Stimulated activated CD4-positive, alpha-beta T cell treated with anti-CD3 and anti-CD28 coated beads, Interleukin-4, amount 100 ng/mL, for 4 hours (primary cell): ENCODE data around the gene AP2A1.

Experiments used
- DNase-seq, 2 experiments: peaks; one replicate each; pipeline ENCODE4 v3.0.0-alpha.2; 2020

AP2A1 gene

DNA sequence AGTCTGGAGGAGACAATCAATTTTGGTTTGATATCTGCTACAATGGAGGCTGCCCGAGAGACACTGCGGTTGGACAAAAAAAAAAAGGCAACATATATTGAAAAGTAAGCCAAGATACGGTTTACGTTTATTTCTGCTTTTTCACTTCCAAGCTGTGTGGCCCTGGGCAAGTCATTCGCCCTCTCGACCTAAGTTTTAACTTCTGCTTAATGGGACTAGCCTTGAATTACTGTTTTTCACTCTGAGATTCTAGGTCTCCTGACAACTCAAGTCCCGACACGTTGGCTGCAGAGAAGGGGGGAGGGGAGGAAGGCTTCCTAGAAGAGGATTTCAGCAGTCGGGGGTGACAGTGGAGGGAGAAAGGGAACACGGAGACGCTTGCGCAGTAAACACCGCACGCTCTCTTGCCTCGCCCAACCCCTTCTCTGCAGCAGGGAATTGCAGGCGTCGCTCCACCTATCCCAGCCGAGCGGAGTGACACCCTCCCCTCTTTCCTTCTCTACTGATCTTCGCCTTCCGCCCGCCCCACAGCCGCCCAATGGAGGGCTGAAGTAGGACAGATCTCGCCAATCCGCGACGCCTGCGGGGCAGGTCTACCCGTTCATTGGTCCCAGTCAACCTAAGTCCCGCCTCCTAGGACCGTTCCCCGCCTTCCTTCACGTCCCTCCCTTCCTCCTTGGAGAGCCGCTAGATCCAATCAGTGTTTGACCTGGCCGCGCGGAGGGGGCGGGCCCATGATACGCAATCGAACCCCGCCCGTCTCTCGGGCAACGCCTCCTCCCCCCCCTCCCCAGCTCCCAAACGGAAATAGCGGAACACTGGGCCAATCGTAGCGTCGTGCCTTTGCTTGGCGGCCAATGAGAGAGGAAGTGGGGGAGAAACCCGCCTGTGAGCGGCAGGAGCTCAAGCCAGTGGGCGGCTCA, 533 bp upstream of the AP2A1 start:
- DNase-seq, result peak; percentile 97 to 100

GRCh38 chr19:49767381-49767780, 580 bp downstream of the AP2A1 start:
- no peak for DNase-seq

DNA sequence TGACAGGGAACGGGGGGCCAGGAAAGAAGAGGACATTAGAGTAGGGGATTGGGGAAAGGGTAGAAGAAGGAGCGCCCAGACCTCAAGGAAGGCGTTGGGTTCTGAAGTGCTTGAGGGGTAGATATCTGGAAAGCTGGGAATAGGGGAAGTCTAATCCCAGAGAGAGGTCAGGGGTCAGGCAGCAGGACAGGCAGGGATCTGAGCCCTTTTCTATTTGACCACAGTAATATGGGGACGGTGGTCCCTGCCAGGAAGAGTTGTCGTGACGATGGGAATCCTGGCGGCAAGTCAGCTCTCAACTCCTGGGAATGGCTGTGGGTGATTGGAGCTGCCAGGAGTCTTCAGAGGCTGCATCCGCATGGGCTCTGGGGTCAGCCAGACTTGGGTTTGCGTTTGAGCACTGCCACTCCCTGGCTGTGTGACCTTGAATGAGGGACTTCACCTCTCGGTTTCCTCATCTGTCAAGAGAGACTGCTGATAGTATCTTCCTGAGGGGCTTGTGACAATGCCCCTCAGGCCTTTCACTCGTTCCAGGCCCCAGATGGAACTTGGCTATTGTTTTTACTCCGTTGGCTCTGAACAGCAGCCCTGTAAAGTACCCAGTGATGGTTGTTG, 1.3 kb downstream of the AP2A1 start:
- no peak for DNase-seq

- no peak for DNase-seq
Observed at GRCh38 chr19:49770529-49770928, 3.7 kb downstream of the AP2A1 start.

DNA sequence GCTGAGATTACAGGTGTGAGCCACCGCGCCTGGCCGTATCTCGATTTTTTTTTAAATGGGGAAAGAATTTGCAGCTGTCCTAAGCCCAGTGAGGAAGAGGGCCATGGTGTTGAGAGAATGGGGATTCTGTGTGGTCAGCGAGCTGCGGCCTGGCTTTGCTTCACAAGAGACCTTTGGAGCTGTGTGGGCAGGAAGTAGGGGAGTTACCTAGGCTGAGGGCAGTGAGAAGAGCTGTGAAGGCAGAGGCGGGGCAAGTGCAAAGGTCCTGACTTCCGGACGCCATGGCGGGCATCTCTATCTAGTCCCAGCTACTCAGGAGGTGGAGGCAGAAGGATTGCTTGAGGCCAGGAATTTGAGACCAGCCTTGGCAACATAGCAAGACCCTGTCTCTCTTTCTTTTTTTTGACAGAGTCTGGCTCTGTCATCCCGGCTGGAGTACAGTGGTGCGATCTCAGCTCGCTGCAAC, 4.9 kb downstream of the AP2A1 start:
- DNase-seq, result no peak

GRCh38 chr19:49772850-49773432, 6.1 kb downstream of the AP2A1 start:
- DNase-seq, result no peak

DNA sequence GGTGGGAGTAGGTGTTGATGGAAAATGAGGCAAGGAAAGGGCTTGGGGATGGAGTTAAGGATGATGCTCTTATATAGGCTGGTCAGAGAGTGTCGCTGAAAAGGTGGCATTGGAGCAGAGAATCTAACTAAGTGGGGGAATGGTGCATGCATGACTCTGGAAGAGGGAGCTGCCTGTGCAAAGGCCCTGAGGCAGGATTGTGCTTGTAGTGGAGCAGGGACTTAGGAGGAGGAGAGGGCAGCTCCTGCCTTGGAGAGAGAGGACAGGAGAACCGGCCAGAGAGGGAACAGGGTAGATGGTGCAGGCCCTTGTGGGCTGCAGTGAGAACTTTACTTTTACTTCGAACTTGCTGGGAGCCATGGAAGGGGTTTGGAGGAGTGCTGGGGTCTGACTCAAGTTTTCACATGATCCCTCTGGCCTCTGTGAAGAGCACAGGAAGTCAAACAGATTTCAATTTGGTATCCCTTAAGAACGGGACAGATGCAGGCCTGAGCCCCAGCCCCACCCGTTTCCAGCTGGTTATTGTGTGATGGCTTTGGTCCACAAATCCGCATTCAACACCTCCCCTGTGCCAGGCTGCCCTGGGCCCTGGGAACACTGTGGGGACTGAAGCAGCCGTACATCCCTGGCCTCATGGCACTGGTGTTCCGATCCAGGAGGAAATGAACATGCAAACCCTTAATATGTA, 7.0 kb downstream of the AP2A1 start:
- no peak for DNase-seq

DNA sequence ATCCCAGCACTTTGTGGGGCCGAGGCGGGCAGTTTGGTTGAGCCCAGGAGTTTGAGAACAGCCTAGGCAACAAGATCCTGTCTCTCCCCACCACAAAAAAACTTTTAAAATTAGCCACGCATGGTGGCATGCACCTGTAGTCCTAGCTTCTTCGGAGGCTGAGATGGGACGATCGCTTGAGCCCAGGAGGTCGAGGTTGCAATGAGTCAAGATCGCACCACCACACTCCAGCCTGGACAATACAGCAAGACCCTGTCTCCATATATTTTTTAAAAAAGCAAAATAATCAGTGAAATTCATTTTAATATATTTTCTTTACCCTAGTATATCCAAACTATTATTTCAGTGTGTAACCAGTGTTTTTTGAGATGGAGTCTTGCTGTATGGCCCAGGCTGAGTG, 8.2 kb downstream of the AP2A1 start:
- no peak for DNase-seq

DNA sequence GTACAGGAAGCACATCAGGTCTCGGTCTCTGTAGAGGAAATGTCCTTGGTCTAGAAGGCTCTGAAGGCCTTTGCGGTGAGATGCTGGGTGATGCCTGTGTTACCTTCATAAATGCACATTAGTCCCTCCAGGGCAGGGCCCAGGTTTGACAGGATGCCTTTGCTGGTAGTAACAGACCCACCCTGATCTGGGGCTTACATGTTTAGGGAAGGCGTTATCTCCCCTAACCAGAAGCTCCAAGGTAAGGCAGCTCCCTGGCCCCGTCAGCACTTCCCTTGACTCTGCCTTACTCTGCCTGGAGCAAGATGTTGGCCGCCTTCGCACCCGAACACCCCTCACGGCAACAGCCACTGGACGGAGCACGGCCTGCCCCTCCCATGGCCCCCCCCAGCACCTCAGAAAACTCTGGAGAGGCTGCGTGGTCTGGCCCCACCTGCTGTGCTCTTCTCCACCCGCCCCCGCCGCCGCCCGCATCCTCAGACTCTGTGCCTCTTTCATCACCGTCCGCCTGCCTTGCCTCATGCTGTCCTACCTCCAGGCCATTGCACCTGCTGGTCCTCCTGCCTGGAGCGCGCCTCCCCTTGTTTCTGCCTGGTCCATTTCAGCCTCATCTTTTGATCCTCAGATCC, 9.1 kb downstream of the AP2A1 start:
- DNase-seq, result no peak

- DNase-seq, result no peak
Observed at GRCh38 chr19:49776371-49776764, 9.6 kb downstream of the AP2A1 start.

DNA sequence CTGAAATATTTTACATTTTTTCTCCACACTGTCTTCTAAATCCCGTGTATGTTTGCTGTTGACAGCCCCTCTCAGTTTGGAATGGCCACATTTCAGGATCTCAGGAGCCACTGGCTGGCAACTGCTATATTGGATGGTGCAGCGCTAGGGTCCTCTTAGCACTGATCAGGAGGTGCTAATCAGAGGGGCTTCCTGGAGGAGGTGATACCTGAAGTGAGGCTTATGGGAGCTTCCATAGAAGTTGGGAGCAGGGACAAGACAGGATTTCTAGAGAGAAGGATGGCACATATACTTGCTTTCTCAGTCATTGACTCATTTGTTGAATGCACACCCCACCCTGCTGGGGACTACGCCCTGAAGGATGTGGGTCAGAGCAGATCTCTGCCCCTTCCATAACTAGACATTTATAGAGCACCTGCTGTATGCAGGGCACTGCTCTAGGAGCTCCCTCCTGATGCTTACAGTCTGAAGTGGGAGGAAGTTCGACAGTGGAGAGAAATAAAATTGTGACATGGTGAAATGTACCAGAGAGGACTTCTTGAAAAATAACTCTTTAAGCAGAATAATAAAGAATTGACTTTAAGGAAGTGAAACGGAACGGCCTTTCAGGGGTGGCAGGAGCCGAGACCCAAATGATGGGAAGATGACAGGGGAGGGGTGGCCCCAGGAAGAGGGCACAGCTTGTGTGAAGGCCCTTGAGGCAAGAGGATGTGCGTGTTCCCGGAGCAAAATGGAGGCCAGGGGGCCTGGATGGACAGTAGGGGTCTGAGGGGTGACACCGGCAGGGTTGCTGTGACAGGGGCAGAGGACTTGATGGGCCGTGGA, 13.1 kb downstream of the AP2A1 start:
- DNase-seq, result no peak

DNA sequence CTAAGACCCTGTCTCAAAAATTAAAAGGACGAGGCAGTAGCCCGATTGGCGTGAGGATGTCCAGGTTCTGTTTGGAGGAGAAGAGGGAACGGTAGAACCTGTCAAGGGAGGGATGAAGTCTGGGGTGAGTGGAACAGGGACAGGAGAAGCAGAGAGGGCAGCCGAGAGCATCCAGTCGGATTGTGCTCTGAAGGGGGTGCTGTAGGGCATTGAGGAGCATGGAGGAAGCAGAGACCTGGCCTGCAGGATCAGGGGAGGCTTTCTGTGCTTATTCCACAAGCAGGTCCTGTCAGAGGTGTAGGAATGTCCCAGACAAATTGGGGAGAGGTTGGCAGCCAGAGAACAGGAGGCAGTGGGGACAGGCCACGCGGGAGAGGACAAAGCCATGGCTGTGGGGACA, 14.1 kb downstream of the AP2A1 start:
- DNase-seq, result no peak

DNA sequence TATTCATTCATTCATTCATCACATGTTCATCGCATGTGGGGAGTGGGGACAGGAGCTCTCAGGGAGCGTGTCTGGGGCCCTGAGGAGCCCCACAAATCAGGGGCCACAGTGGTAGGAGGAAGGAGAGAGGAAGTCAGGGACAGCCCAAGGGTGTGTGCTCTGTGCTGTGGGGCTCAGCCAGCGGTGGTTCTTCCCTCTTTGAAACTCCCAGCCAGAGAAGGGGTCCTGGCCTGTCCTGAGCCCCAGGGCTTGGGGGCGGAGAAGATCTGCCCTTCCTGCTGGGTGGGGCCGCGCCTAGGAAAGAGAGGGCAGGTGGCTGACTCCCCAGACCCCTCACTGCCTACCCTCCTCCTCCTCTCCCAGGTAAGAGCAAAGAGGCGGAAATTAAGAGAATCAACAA, 14.6 kb downstream of the AP2A1 start:
- DNase-seq, result no peak

DNA sequence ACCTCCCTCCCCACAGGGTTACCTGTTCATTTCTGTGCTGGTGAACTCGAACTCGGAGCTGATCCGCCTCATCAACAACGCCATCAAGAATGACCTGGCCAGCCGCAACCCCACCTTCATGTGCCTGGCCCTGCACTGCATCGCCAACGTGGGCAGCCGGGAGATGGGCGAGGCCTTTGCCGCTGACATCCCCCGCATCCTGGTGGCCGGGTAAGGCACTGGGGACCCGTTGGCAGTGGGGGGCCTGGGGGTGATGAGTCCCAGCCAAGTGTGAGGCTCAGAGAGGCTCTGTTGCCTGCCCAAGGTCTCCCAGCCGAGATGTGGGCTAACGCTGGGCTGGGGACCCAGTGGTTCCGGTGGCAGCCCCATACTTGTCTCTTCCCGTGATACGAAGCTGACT, 15.7 kb downstream of the AP2A1 start:
- no peak for DNase-seq

DNA sequence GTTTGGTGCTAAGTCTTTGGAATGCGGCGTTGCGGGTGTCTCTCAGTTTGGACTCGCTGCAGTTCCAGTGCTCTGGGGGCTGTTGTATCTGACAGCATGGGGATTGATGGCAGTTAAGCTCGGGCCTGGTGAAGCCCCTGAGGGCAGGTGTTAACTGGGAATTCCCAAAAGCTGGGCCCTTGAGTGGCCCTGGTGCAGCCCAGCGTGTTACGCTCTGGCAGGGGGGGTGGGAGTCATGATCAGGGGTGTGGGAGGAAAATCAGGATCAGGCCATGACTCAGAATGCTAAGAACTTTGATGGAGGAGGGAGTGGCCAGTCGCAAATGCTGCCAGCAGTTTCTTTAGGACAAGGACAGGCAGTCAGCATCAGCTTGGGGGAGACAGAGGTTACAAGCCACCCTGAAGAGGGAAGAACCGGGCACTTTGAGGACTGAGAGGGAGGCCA, 19.6 kb downstream of the AP2A1 start:
- DNase-seq, result no peak

GRCh38 chr19:49787746-49788145, 20.9 kb downstream of the AP2A1 start:
- DNase-seq, result no peak

- no peak for DNase-seq
Observed at GRCh38 chr19:49788857-49789256, 22.1 kb downstream of the AP2A1 start.

GRCh38 chr19:49790866-49791265, 24.1 kb downstream of the AP2A1 start:
- no peak for DNase-seq

- DNase-seq, result no peak
Observed at GRCh38 chr19:49791776-49792445, 25.1 kb downstream of the AP2A1 start.

GRCh38 chr19:49792829-49793560, 26.2 kb downstream of the AP2A1 start:
- DNase-seq, result no peak

DNA sequence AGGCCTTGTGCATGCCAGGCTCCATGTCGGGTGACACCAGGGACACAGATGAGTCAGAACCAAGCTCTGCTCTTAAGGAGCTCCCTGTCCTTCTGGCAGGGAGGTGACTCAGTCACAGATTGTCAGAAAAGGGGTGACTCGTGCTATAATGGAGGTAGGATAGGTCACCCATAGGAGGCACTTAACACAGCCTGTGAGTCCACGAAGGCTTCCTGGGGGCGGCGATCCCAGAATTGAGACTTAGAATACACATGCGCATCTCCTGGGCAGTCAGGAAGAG, 26.7 kb downstream of the AP2A1 start:
- peak in 1 of 2 experiments; percentile 18 for DNase-seq
